Glutamatergic neuron (in vitro differentiated cells): ENCODE measurements around the gene ROBO1. TPM values are rescaled to one million over a fixed set of nuclear protein-coding genes. Genes with fewer than 3 reads are reported as not detected.

Source experiments
- DNase-seq: peaks from one replicate; pipeline ENCODE4 v3.0.0; 2022
- H3K27ac Mint-ChIP-seq: one replicate; pipeline ENCODE4 v1.8.0; 2020; ENCODE audit warnings: mild to moderate bottlenecking, mixed read lengths, inconsistent platforms; ENCODE audit not compliant: unreplicated experiment
- H3K27me3 Mint-ChIP-seq: one replicate; pipeline ENCODE4 v1.8.0; 2020; ENCODE audit warnings: mild to moderate bottlenecking, moderate library complexity, mixed read lengths, inconsistent platforms; ENCODE audit not compliant: unreplicated experiment
- H3K36me3 Mint-ChIP-seq: one replicate; pipeline ENCODE4 v1.8.0; 2020; ENCODE audit warnings: mild to moderate bottlenecking, mixed read lengths, inconsistent platforms; ENCODE audit not compliant: unreplicated experiment
- H3K4me1 Mint-ChIP-seq: one replicate; pipeline ENCODE4 v1.8.0; 2020; ENCODE audit warnings: mild to moderate bottlenecking, low read depth, mixed read lengths, inconsistent platforms; ENCODE audit not compliant: unreplicated experiment
- H3K4me3 Mint-ChIP-seq: one replicate; pipeline ENCODE4 v1.8.0; 2020; ENCODE audit warnings: mild to moderate bottlenecking, mixed read lengths, inconsistent platforms; ENCODE audit not compliant: unreplicated experiment
- H3K9me3 Mint-ChIP-seq: one replicate; pipeline ENCODE4 v1.8.0; 2020; ENCODE audit warnings: mild to moderate bottlenecking, moderate library complexity, mixed read lengths, inconsistent platforms; ENCODE audit not compliant: unreplicated experiment
- total RNA-seq: library from RNA; stranded (reverse); fragmentation: NEBNext Ultra II Directional; extraction: Animal tissue kit (Norgen Biotek cat#: 25700); gene quantifications from one replicate; pipeline ENCODE4 v1.2.1, GENCODE V29; 2021; ENCODE audit not compliant: unreplicated experiment
- TF ChIP-seq, protein P1 (sequence below): fragments of 200-600 bp; sonication (generic); IDR thresholded peaks from one replicate; pipeline ENCODE4 v1.5.0; 2021; ENCODE audit not compliant: partially characterized antibody, unreplicated experiment

Gene ROBO1
- total RNA-seq, 1 donor from 2014 or later = 505 TPM

DNA sequence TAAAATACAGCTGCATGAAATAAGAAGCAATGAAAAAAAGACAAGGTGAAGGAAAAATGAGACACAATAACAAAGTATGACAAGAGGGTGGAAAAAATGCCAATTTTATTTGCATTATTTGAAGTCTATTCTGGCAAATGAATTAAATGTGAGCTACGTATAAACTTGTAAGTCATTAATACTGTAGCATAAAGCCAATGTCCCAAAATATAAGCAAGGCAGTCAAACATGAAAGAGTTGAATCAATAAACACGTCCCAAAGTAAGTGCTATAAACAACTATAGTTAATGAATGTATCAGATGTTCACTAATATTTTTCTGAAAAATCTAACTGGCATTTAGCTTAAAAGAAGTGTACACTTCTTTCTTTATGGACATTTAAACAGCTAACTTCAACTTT, 481.9 kb downstream of the ROBO1 start:
- Mint-ChIP-seq H3K4me3 (no peak overlapping the region), H3K9me3 (no peaks in the 10 kb centered on the region), H3K4me1 (no peaks in the 10 kb centered on the region), H3K27ac (no peak overlapping the region), H3K27me3 (no peaks in the 10 kb centered on the region), H3K36me3 (no peaks in the 10 kb centered on the region)
- no peak for DNase-seq
- TF ChIP-seq, protein P1, sequence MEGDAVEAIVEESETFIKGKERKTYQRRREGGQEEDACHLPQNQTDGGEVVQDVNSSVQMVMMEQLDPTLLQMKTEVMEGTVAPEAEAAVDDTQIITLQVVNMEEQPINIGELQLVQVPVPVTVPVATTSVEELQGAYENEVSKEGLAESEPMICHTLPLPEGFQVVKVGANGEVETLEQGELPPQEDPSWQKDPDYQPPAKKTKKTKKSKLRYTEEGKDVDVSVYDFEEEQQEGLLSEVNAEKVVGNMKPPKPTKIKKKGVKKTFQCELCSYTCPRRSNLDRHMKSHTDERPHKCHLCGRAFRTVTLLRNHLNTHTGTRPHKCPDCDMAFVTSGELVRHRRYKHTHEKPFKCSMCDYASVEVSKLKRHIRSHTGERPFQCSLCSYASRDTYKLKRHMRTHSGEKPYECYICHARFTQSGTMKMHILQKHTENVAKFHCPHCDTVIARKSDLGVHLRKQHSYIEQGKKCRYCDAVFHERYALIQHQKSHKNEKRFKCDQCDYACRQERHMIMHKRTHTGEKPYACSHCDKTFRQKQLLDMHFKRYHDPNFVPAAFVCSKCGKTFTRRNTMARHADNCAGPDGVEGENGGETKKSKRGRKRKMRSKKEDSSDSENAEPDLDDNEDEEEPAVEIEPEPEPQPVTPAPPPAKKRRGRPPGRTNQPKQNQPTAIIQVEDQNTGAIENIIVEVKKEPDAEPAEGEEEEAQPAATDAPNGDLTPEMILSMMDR = no peak

DNA sequence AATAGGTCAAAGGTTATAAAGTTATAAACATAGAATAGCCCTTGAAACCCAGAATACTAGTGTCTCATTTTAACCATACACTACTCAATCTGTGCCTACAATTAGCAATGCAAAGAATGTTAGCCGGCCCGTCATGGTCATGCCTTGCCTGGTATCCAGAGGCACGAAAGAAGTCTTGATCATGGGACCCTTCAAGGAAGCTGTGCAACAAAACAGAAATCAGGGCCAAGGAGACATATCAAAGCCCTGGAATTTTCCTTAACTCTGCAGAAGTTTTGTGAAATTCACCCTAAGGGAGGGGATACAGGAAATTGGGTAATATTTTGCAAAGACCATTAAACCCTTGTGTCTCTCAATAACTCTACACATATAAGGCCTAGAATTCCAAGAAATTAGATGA, 482.4 kb downstream of the ROBO1 start:
- Mint-ChIP-seq H3K27me3 (no peaks in the 10 kb centered on the region), H3K9me3 (no peaks in the 10 kb centered on the region), H3K4me3 (no peak overlapping the region), H3K4me1 (no peaks in the 10 kb centered on the region), H3K27ac (no peak overlapping the region), H3K36me3 (no peaks in the 10 kb centered on the region)
- DNase-seq = no peak
- TF ChIP-seq, protein P1 = no peak

DNA sequence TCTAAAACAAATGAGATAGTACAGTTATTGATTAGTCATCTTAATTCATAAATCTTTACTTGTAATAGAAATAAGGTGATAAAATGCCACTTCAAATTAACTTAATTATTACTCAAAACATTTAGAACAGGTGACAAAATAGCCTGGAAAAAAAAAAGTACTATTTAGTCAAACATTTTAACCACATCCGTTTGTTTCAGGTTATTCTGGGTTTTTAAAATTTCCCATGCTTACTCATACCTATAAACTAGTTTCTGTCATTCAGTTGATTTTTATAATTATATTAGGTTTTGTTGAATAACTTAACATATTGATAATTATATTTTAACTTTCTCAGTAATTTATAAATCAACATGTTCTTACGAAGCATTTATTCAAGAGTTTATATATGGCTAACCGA, 483.0 kb downstream of the ROBO1 start:
- no peak overlapping the region for H3K27ac Mint-ChIP-seq
- no peak for DNase-seq
- H3K27me3 Mint-ChIP-seq = no peaks in the 10 kb centered on the region
- H3K36me3 Mint-ChIP-seq = no peaks in the 10 kb centered on the region
- no peaks in the 10 kb centered on the region for H3K9me3 Mint-ChIP-seq
- TF ChIP-seq, protein P1 = no peak
- H3K4me1 Mint-ChIP-seq = no peaks in the 10 kb centered on the region
- no peak overlapping the region for H3K4me3 Mint-ChIP-seq

DNA sequence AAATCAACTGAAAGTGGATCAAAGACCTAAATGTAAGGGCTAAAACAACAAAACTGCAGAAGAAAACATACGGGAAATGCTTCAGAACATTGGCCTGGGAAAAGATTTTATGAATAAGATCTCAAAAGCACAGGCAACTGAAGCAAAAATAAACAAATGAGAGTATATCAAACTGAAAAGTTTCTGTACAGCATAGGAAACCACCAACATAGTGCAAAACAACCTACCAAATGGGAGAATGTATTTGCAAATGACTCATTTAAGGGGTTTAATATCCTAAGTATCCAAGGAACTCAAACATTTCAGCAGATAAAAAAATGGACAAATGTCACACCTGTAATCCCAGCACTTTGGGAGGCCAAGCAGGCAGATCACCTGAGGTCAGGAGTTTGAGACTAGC, 489.1 kb downstream of the ROBO1 start:
- no peaks in the 10 kb centered on the region for H3K9me3 Mint-ChIP-seq
- no peaks in the 10 kb centered on the region for H3K4me1 Mint-ChIP-seq
- no peaks in the 10 kb centered on the region for H3K36me3 Mint-ChIP-seq
- no peak overlapping the region for H3K4me3 Mint-ChIP-seq
- H3K27me3 Mint-ChIP-seq = no peaks in the 10 kb centered on the region
- no peak for DNase-seq
- H3K27ac Mint-ChIP-seq = no peak overlapping the region
- TF ChIP-seq, protein P1 = no peak

DNA sequence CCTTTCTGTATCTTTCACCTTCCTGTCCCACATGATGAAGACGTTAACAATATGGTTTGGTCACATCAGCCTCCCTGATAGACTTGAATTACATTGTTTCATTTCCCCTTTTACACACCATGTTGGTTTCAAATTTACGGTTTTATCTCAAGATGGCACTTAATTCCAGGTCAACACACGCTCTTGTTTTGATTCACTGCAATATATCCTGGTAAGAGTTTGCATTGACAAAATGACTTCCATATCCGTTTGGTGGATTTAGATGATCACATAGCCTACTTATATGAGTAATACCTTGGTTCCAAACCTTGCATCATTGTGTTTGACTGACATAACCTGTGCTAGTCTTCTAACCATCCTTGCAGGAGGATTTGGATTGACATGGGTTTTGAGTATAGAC, 499.4 kb downstream of the ROBO1 start:
- TF ChIP-seq, protein P1 = no peak
- no peak overlapping the region for H3K4me3 Mint-ChIP-seq
- H3K9me3 Mint-ChIP-seq = peaks cover 5% of the 10 kb centered on the region
- peaks cover 3% of the 10 kb centered on the region for H3K36me3 Mint-ChIP-seq
- peaks cover 17% of the 10 kb centered on the region for H3K4me1 Mint-ChIP-seq
- H3K27me3 Mint-ChIP-seq = peaks cover 3% of the 10 kb centered on the region
- no peak for DNase-seq
- no peak overlapping the region for H3K27ac Mint-ChIP-seq
